Tongue (tissue), 2 donors: Measurements from ENCODE around the gene AKAP6. TPM values are rescaled to one million over a fixed set of nuclear protein-coding genes. Genes with fewer than 3 reads are reported as not detected.
"Not testable (repeated sequence)": the region's sequence is repeated elsewhere in the genome, so short reads cannot be mapped to it uniquely, and the experiment has no call there.

Experiments
- DNase-seq: peaks from one replicate; pipeline ENCODE4 v3.0.0-alpha.2; 2015
- total RNA-seq: library from RNA; depleted of rRNA; stranded (reverse); fragments of >200 nt; gene quantifications from one replicate; pipeline ENCODE4 v1.2.3, GENCODE V29; 2014

Gene AKAP6
- total RNA-seq, 1 donor from 2014 or later = 230 TPM

- DNase-seq = no peak
Measured at GRCh38 chr14:32443890-32444661, 115.0 kb downstream of the AKAP6 start.

DNA sequence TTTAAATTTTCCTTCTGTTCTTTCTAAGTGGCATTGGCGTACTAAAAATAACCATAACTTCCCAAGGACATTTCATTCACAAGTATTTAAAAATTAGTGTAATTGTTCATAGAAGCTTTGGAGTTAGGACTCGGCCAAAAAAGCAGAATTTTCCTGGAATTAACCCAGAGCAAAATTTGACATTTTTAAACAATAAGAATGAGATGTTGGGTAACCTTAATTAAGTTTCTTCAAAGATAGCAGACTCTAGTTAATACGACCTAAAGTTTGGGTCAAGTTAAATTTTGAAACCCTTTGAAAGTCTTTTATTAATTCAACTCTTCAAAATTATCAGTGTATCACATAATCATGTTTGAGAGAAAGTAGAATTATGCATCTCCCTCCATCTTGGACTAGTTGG lies 118.3 kb downstream of the AKAP6 start:
- no peak for DNase-seq

- DNase-seq = no peak
Measured at GRCh38 chr14:32449648-32450047, 120.5 kb downstream of the AKAP6 start.

- no peak for DNase-seq
Measured at GRCh38 chr14:32450919-32451675, 122.0 kb downstream of the AKAP6 start.

- no peak for DNase-seq
Measured at GRCh38 chr14:32453857-32454810, 125.0 kb downstream of the AKAP6 start.

DNA sequence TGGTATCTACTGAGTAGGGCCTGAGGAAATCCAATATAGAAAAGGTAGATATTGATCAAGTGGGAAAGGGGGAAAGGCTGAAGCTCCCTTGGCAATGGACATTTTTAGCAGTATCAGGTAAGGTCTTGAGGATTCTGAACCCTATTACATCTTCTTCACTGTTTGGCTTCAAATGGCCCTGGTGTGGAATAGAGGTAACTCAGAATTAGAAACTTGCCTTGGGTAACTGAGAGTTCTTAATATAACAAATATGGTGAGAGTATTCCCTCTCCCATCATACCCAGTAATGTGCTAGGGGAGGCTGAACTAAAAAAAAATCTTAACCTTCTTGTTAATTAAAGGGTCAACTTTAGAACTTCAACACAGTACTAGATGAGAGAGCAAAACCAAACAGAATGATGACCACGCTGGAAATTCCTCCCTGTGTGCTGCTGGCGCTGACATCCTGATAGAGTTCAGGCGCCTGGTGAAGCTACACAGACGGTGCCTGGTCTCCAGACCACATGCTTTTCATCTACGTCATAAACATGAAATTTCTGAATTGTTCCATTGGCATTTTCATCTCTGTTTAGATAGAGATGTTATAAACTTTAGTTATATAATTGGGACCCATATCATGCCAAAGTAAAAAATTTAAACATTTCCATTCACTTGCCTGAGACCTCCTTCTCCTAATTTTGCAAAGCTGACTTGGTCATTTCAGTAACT lies 128.3 kb downstream of the AKAP6 start:
- peak; percentile 33 for DNase-seq

DNA sequence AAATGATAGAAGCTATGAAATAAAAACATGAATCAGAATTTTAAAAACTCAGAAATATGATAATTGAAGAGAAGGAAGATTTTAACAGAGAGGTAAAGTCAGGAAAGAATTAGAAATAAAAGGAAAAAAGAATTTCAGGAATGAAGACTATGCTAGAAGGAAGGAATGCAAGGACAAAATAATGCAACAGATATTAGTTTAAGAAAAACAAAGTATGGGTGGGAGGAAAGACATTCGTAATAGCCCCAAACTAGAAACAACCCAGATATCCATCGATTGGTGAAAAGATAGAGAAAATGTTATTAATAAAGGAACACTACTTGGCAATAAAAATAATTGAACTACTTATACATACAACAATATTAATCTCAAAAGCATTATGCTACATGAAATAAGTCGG lies 129.6 kb downstream of the AKAP6 start:
- DNase-seq = no peak

DNA sequence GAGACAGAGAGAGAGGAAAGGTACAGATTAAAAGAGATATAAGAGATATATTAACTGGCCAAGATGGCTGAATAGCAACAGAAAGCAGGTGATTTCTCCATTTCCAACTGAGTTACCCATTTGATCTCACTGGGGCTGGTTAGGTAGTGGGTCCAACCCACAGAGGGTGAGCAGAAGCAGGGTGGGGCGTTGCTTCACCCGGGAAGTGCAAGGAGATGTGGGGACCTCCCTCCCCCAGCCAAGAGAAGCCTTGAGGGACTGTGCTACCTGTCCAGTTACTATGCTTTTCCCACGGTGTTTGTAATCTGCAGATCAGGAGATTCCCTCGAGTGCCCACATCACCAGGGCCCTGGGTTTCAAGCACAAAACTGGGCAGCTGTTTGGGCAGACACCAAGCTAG lies 131.2 kb downstream of the AKAP6 start:
- DNase-seq = no peak

GRCh38 chr14:32462553-32462952 lies 133.5 kb downstream of the AKAP6 start:
- not testable (repeated sequence) for DNase-seq

DNA sequence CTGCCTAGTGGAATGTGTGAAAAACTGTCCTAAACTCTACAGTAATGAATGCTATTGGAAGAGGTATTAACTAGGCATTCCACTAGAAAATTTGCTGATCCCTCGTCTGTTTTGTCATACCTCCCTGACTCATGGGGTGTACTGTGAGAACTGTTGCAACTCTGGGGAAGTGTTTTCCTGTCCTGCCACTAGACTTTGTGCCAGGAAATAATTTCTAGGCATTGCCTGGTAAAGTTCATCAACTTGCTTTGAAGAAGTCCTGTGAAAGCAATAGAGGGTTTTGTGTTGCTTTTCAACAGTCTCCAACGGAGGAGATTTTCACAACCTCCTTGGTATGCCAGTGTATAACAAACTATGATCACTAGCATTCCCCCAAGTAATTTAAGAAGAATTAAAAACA lies 139.9 kb downstream of the AKAP6 start:
- DNase-seq = no peak

- DNase-seq = peak; percentile 74
Measured at GRCh38 chr14:32469388-32470160, 140.5 kb downstream of the AKAP6 start.

- DNase-seq = peak; percentile 59
Measured at GRCh38 chr14:32470161-32470715, 141.1 kb downstream of the AKAP6 start.

DNA sequence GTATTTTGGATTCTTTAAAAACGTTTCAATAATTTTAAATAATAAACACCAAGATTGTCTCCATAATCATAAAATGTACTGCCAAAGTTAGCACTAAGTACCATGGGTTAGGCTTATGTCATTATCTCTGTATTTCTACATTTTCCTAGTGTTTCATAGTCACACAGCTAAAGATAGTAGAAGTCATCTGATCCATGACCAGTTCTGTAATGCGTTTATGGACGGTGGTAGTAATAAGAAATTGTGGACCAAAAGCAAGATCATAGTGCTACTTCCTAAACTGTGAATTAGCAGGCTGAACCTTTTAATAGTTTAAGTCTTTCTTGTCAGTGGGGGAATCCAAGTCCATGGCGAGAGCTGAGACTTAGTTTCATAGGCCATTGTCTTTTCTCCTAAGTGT lies 142.1 kb downstream of the AKAP6 start:
- no peak for DNase-seq

DNA sequence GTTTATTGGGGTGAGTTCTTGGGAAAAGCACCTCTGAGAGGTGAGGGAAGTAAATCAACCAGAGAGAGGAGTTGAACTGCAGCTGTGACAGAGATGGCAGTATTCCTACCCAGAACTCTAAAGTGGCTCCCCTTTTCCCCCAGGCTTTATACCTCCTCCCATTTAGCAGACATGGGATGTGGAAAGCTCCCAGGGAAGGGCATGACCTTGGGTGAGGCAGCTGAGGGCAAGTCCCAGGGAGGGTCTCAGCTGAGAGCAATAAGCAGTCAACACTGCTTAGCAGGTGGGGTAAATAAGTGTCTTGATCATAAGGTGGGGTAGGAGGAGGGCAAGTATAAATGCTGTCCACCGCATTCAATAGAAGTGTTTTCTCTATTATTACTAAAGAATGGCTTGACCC lies 143.0 kb downstream of the AKAP6 start:
- peak; percentile 48 for DNase-seq

DNA sequence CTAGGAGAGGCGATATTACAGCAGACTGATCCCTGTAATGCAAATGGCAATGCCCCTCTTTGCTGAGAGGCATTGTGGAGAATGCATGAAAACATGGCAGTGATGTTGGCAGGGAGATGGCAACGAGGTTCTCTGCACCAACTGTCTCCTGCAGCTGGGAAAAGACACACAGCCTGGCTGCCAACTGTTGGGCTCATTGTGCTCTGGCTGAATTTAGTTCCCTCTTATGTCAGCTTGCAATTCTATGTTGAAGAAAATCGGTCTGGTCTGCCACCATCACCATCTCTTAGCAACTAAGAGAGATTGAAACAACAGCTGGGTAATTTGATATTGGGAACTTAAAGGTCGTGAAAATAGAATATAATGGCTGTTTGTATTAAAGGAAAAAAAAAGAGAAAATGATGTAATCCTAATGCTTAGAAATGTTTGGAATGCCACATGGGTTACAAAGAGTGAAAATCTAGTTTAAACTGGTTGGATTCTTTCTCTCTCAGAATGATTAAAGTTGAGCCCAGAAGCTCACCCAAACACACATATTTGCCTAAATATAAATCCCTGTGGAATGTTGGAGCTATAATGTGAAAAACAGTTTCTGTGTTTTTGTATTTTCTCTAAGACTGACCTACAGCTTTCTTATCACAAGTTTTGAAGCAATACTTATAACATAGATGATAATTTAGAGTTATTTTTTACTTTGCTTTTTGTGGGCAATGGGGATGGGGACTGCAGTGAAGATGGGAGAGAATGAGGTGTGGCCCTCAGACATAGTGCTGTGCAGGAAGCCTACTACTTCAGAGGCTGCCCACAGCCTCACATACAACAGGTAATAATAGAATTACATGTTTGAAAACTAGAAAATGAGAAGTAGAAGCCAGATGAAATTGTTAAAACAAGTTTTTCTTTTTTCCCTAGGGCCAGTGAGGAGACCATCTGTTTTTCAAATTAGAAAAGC lies 143.7 kb downstream of the AKAP6 start:
- peak; percentile 97 for DNase-seq

DNA sequence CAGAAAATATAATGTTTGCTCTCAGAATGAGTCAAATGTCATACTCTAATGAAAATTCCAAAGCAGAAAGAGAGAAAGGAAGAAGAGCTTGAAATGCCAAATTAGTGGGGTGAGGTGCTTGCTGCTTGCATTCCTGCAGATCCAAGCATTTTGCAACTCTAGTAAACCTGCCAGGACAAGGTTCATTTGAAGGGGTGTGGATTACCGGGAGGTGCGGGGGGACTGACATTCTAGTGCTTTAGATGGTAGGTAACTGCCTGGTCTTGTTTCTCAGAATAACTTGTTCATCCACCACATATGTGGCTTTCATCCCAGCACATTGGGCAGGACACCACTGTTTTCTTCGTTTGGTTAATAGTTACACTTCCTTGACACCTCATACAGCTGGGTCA lies 144.4 kb downstream of the AKAP6 start:
- DNase-seq = peak; percentile 85

DNA sequence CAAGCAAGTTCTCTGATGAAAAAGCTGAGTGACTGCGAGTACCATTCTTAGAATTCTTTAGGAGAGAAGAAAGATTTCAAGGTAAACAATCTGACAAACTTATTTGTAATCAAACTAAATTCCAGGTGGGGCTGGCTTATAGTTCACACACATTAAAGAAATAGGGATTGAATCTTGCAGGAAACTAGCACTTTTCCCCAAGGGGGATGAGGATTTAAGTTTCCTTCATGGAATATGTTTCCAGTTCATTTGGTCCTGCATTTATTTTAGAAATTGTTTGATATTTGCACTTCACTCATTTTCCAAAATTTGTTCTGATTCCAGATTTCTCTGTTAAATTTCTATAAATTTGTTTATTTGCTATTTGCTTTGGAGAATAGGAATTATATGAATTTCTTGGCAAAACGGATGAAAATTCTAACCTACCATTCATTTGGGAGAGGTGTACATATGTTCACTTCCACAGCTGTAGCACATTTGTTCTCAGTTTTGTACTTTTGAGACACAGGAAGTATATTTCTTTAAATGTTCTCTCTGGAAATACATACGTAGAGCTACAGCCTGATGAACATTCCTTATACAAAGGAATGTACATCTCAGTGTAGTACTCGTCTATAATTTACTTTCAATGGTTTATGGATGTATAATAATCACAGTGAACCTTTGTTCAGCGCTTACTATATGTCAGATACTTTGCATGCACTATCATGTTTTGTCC lies 145.5 kb downstream of the AKAP6 start:
- no peak for DNase-seq

DNA sequence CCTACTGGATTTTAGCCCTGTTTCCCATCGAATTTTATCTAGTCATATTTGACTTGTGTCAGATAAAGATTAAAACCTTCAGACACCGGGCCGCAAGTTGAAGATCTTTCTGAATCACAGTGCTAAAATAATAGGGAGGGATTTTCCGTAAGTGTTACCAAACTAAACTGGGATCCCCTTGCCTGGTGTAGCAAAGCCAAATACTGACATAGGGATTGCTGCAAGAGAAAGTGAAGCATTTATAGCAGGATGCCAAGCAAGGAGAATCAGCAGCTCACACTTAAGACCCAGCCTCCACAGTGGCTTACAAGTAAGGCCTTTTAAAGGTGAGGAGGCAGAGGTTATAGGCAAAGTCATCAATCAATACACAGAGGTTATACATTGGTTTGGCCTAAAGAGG lies 147.4 kb downstream of the AKAP6 start:
- no peak for DNase-seq

DNA sequence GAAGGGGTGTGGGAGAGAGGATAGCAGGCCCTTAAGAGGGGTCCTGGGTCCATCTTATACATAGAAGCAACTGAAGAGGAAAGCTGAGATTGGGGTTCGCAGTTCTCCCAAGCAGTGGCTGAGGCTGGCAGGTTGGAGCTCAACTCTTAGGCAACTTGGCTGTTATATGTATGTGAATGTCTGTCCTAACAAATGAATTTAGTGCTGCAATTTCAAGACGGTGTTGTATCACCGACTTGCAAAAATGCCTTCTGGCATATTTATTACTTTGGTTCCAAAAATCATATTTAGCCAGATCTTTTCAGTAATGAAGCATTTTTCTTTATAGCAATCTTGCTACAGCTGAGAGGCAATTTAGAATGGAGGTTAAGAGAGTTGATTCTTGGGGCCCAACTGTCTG lies 148.3 kb downstream of the AKAP6 start:
- DNase-seq = no peak
